ENCODE measurements around the gene PCSK7.

Gene PCSK7

GRCh38 chr11:117238221-117238620, 6.3 kb upstream of the PCSK7 start:
- Histone ChIP-seq H3K4me1 (ENCODE audit: control insufficient read depth, insufficient read depth, low read length) (no peaks in the 10 kb centered on the region), H3K4me3 (ENCODE audit: low read depth, low read length) (no peak overlapping the region), H3K27ac (ENCODE audit: extremely low read depth, low read depth, low read length) (no peak overlapping the region), H3K9me3 (ENCODE audit: control insufficient read depth, insufficient read depth, low read depth, low read length) (no peaks in the 10 kb centered on the region), H3K36me3 (ENCODE audit: control insufficient read depth in 2 of 2, insufficient read depth in 1 of 2, low read length in 2 of 2) (peaks cover 8 to 51% of the 10 kb centered on the region in 2 experiments; a peak in 2 of 3 replicates)
- TF ChIP-seq ZNF341 (tag by site-specific recombination; IDR thresholded peaks at IDR 0.05; ENCODE audit: low read depth) (no peak), ZNF670 (tag by site-specific recombination; IDR thresholded peaks at IDR 0.05; ENCODE audit: low read depth) (no peak), ZNF140 (tag by site-specific recombination; IDR thresholded peaks at IDR 0.05) (no peak), ZNF639 (tag by site-specific recombination; IDR thresholded peaks at IDR 0.05) (no peak), WT1 (tag by site-specific recombination; IDR thresholded peaks at IDR 0.05) (no peak), ZFP37 (tag by site-specific recombination; IDR thresholded peaks at IDR 0.05) (no peak), ZNF76 (tag by site-specific recombination; IDR thresholded peaks at IDR 0.05; ENCODE audit: borderline replicate concordance, low read depth) (no peak), BCL6B (tag by site-specific recombination; IDR thresholded peaks at IDR 0.05) (no peak), ZNF112 (tag by site-specific recombination; IDR thresholded peaks at IDR 0.05) (no peak), ELK4 (IDR thresholded peaks at IDR 0.05; ENCODE audit: borderline replicate concordance, low read depth, low read length) (no peak), HOXD13 (CRISPR knock-in tag; IDR thresholded peaks at IDR 0.05; ENCODE audit: borderline replicate concordance) (no peak), ZFP3 (tag by site-specific recombination; IDR thresholded peaks at IDR 0.05; ENCODE audit: low read depth) (no peak), ZNF426 (tag by site-specific recombination; IDR thresholded peaks at IDR 0.05) (no peak)
- ChIA-PET POLR2A (no interaction called here), CTCF (interaction anchor here (0.5 kb wide), 2 partner anchors 97 to 581 kb away, joined by 3 read pairs; no protein-coding TSS in a partner anchor)

- ChIA-PET POLR2A (interaction anchor here (1.9 to 2.6 kb wide), 2 partner anchors 11 to 83 kb away, joined by 6 to 11 read pairs; partner anchors contain the start of gene BACE1), CTCF (interaction anchor here (0.6 to 0.7 kb wide), 3 partner anchors 11 to 445 kb away, joined by 3 to 4 read pairs (median 3); no protein-coding TSS in a partner anchor)
- Histone ChIP-seq H3K4me3 (ENCODE audit: low read depth, low read length) (peak overlapping the region; percentile 78), H3K4me1 (ENCODE audit: control insufficient read depth, insufficient read depth, low read length) (no peaks in the 10 kb centered on the region), H3K36me3 (ENCODE audit: control insufficient read depth in 2 of 2, insufficient read depth in 1 of 2, low read length in 2 of 2) (peaks cover 0 to 37% of the 10 kb centered on the region in 2 experiments; a peak in 2 of 3 replicates), H3K27ac (ENCODE audit: extremely low read depth, low read depth, low read length) (peak overlapping the region; percentile 59; the same call in 1 of the 2 replicates), H3K9me3 (ENCODE audit: control insufficient read depth, insufficient read depth, low read depth, low read length) (no peaks in the 10 kb centered on the region)
- peak; percentile 32; the same call in 1 of the 2 replicates for TF ChIP-seq GLIS1 (tag by site-specific recombination; IDR thresholded peaks at IDR 0.05)
- no peak for TF ChIP-seq ZBTB1 (tag by site-specific recombination; IDR thresholded peaks at IDR 0.05)
- no peak for TF ChIP-seq OSR2 (tag by site-specific recombination; IDR thresholded peaks at IDR 0.05)
- TF ChIP-seq IKZF3 (tag by site-specific recombination; IDR thresholded peaks at IDR 0.05), result no peak
- TF ChIP-seq ZNF335 (tag by site-specific recombination; conservative IDR thresholded peaks at IDR 0.05), result peak; percentile 29; the same call in 1 of the 2 replicates
- no peak for TF ChIP-seq ZNF548 (tag by site-specific recombination; IDR thresholded peaks at IDR 0.05)
- no peak for TF ChIP-seq ZNF354C (tag by site-specific recombination; IDR thresholded peaks at IDR 0.05; ENCODE audit: borderline replicate concordance, low read depth)
- no peak for TF ChIP-seq CTCF (tag by site-specific recombination; IDR thresholded peaks at IDR 0.05)
- TF ChIP-seq ZNF768 (tag by site-specific recombination; IDR thresholded peaks at IDR 0.05), result no peak
- TF ChIP-seq REST (tag by site-specific recombination; IDR thresholded peaks at IDR 0.05), result no peak
- no peak for TF ChIP-seq ZFP69B (tag by site-specific recombination; IDR thresholded peaks at IDR 0.05)
- no peak for TF ChIP-seq REPIN1 (tag by site-specific recombination; IDR thresholded peaks at IDR 0.05; ENCODE audit: low read depth)
- TF ChIP-seq ZNF660 (tag by site-specific recombination; IDR thresholded peaks at IDR 0.05), result no peak
- TF ChIP-seq GLIS2 (tag by site-specific recombination; IDR thresholded peaks at IDR 0.05), result peak; percentile 75
Observed at GRCh38 chr11:117232911-117233409, 1.1 kb upstream of the PCSK7 start.

All from HEK293 (cell line).